Measurements from ENCODE around the gene AP3S2. TPM values are rescaled to one million over a fixed set of nuclear protein-coding genes. Genes with fewer than 3 reads are reported as not detected.

AP3S2 gene
- total and polyA plus RNA-seq, 2 of the 13 experiments (the other 11 are each of a cell fraction or from before 2014, with no cell fraction given) = 17.6 to 44.4 TPM

- WGBS (ENCODE audit: low lambda C conversion rate) = no CpG with 5 or more reads among the region's 7 CpGs
- DNase-seq (ENCODE audit: low spot score) = no peak
- Histone ChIP-seq H2AFZ (ENCODE audit: low read length) (no peak overlapping the region), H3K9me3 (ENCODE audit: low read length) (no peaks in the 10 kb centered on the region), H3K27ac (ENCODE audit: extremely low read length, insufficient read depth, low read length) (no peak overlapping the region), H3K4me2 (ENCODE audit: low read depth, low read length) (no peak overlapping the region), H3K4me1 (ENCODE audit: insufficient read depth, low read length) (peaks cover 11% of the 10 kb centered on the region), H4K20me1 (ENCODE audit: insufficient read depth, low read length) (no peaks in the 10 kb centered on the region), H3K4me3 (replicated peaks in 1 of 3; ENCODE audit: insufficient read depth in 1 of 3, low read depth in 2 of 3, low read length in 3 of 3) (no peak overlapping the region), H3K79me2 (ENCODE audit: insufficient read depth, low read length) (no peaks in the 10 kb centered on the region), H3K9ac (ENCODE audit: insufficient read depth, low read depth, low read length) (no peak overlapping the region), H3K27me3 (ENCODE audit: control insufficient read depth in 1 of 2, insufficient read depth in 2 of 2, low read length in 2 of 2) (no peaks in the 10 kb centered on the region), H3K36me3 (replicated peaks in 1 of 2; ENCODE audit: control insufficient read depth in 1 of 2, insufficient read depth in 2 of 2, low read length in 2 of 2) (peaks cover 10 to 41% of the 10 kb centered on the region in 2 experiments; a peak in 4 of 5 replicates)
- TF ChIP-seq ZKSCAN8 (CRISPR knock-in tag; IDR thresholded peaks at IDR 0.05; ENCODE audit: borderline replicate concordance) = no peak
- TF ChIP-seq PAX8 (CRISPR knock-in tag; IDR thresholded peaks at IDR 0.05; ENCODE audit: borderline replicate concordance) = no peak
- no peak for TF ChIP-seq TFE3 (CRISPR knock-in tag; IDR thresholded peaks at IDR 0.05)
- TF ChIP-seq ZNF768 (CRISPR knock-in tag; IDR thresholded peaks at IDR 0.05) = no peak
- TF ChIP-seq SKIL (CRISPR knock-in tag; IDR thresholded peaks at IDR 0.05; ENCODE audit: borderline replicate concordance) = no peak
- TF ChIP-seq ZBTB26 (CRISPR knock-in tag; IDR thresholded peaks at IDR 0.05; ENCODE audit: borderline replicate concordance) = no peak
- TF ChIP-seq MBNL3 (CRISPR knock-in tag; conservative IDR thresholded peaks at IDR 0.05) = no peak
- TF ChIP-seq KAT2B (IDR thresholded peaks at IDR 0.05; ENCODE audit: borderline replicate concordance, low read depth, low read length) = no peak
- in situ Hi-C loops (cut with HindIII; ENCODE audit: extremely low pct_ligation_motif_present, low pct_unique_long_range_greater_than_20kb) (no loop called here), intact Hi-C loops (cut with micrococcal nuclease; ENCODE audit: unreplicated experiment) (no loop called here)
- ChIA-PET POLR2A (no interaction called here), CTCF (ENCODE audit: low intra/inter-chr PET ratio, low total read pairs) (no interaction called here)
- BruUV-seq (replicated peaks) = no TSS peak
- ATAC-seq = no peak
- FAIRE-seq = no peak
Observed at GRCh38 chr15:89833966-89834365, 59.8 kb downstream of the AP3S2 start.

All from HepG2 (cell line).